Measurements from ENCODE around the gene OR52W1.

- TF ChIP-seq POLR2A (IDR thresholded peaks at IDR 0.05; ENCODE audit: low read length) (no peak), GATA1 (IDR thresholded peaks at IDR 0.05; ENCODE audit: low read depth, low read length) (no peak)
Observed at GRCh38 chr11:6191742-6192141, 7.3 kb upstream of the OR52W1 start.

All from erythroblast (primary cell).